Keratinocyte (primary cell): ENCODE measurements around the gene IRX4. TPM values are rescaled to one million over a fixed set of nuclear protein-coding genes. Genes with fewer than 3 reads are reported as not detected.
A peak's percentile ranks its signal among the peaks of the same experiment; 100 is the strongest.

Experiments
- DNase-seq: peaks from one replicate; pipeline ENCODE4 v3.0.0-alpha.2; 2011; ENCODE audit warnings: low read depth, missing footprints, low spot score
- FAIRE-seq: peaks from 2 replicates; lab custom pipeline; 2011; peaks lifted over from hg19 to GRCh38; lab: Jason Lieb, UNC
- H2AFZ ChIP-seq: 2 replicates; pipeline ENCODE4 v1.6.0; 2012; ENCODE audit warnings: low read length, control low read depth, inconsistent platforms; ENCODE audit not compliant: control insufficient read depth
- H3K27ac ChIP-seq: 2 replicates; pipeline ENCODE4 v1.5.1; 2011; ENCODE audit warnings: low read length; ENCODE audit not compliant: control insufficient read depth, insufficient read depth
- H3K27me3 ChIP-seq: 3 replicates; pipeline ENCODE4 v1.6.0; 2011; ENCODE audit warnings: low read length; ENCODE audit not compliant: control insufficient read depth, insufficient read depth; ENCODE audit errors: extremely low read depth
- H3K36me3 ChIP-seq, 2 experiments: 2 replicates in 1 of 2; 3 replicates in 1 of 2; pipeline ENCODE4 v1.5.1; 2011; ENCODE audit warnings: low read length in 2 of 2, mild to moderate bottlenecking in 1 of 2; ENCODE audit not compliant: control insufficient read depth in 2 of 2, insufficient read depth in 2 of 2; ENCODE audit errors: extremely low read depth in 1 of 2
- H3K4me1 ChIP-seq: 3 replicates; pipeline ENCODE4 v1.5.1; 2011; ENCODE audit warnings: low read length; ENCODE audit not compliant: control insufficient read depth, insufficient read depth; ENCODE audit errors: extremely low read depth
- H3K4me2 ChIP-seq: 3 replicates; pipeline ENCODE4 v1.6.0; 2011; ENCODE audit warnings: low read depth, low read length; ENCODE audit not compliant: control insufficient read depth, insufficient read depth; ENCODE audit errors: extremely low read depth
- H3K4me3 ChIP-seq, 3 experiments: fragments of 200-600 bp in 1 of 3; sonication (generic) in 1 of 3; 2 replicates in 2 of 3; 3 replicates in 1 of 3; pipeline ENCODE4 v1.5.1; 2011 to 2016; ENCODE audit warnings: low read length in 3 of 3, mild to moderate bottlenecking in 3 of 3, control low read depth in 2 of 3, inconsistent platforms in 1 of 3, low read depth in 1 of 3, mixed read lengths in 1 of 3, mixed run types in 1 of 3, moderate library complexity in 1 of 3; ENCODE audit not compliant: control insufficient read depth in 2 of 3, insufficient read depth in 2 of 3; ENCODE audit errors: extremely low read depth in 1 of 3
- H3K79me2 ChIP-seq: 2 replicates; pipeline ENCODE4 v1.6.0; 2012; ENCODE audit warnings: low read length; ENCODE audit not compliant: control insufficient read depth, insufficient read depth
- H3K9ac ChIP-seq: 3 replicates; pipeline ENCODE4 v1.6.0; 2011; ENCODE audit warnings: low read length; ENCODE audit not compliant: control insufficient read depth, insufficient read depth; ENCODE audit errors: extremely low read depth
- H3K9me1 ChIP-seq: 3 replicates; pipeline ENCODE4 v1.6.0; 2011; ENCODE audit warnings: low read length; ENCODE audit not compliant: control insufficient read depth, insufficient read depth; ENCODE audit errors: extremely low read depth
- H3K9me3 ChIP-seq: 2 replicates; pipeline ENCODE4 v1.5.1; 2012; ENCODE audit warnings: low read depth, low read length; ENCODE audit not compliant: control insufficient read depth
- H4K20me1 ChIP-seq: 3 replicates; pipeline ENCODE4 v1.6.0; 2011; ENCODE audit warnings: low read length; ENCODE audit not compliant: control insufficient read depth, insufficient read depth; ENCODE audit errors: extremely low read depth
- EZH2 ChIP-seq: IDR thresholded peaks from one replicate; pipeline ENCODE4 v1.6.1; 2012; ENCODE audit warnings: inconsistent platforms, mild to moderate bottlenecking, low read length, moderate library complexity
- dilution Hi-C: fragments of 300-500 bp; cut with MboI; formaldehyde crosslinking; loops from one replicate; pipeline ENCODE4 v1.7.0; 2020; ENCODE audit warnings: low sequenced_read_pairs; ENCODE audit not compliant: extremely low pct_ligation_motif_present
- polyA minus RNA-seq, 3 experiments: library from RNA; depleted of rRNA, polyadenylated mRNA; stranded (reverse); fragments of >200 nt; gene quantifications; 1 replicate in 1 of 3; 2 replicates in 1 of 3; 3 replicates in 1 of 3; pipeline ENCODE4 v1.2.3, GENCODE V29; 2011
- polyA plus RNA-seq, 5 experiments: library from polyadenylated mRNA; depleted of rRNA in 3 of 5; stranded (reverse) in 3 of 5; stranded (forward) in 1 of 5; unstranded in 1 of 5; fragments of >200 nt; gene quantifications; 1 replicate in 1 of 5; 2 replicates in 3 of 5; 3 replicates in 1 of 5; pipeline versions ENCODE4 v1.2.1 to v1.2.3, GENCODE V29; 2011 to 2012; ENCODE audit warnings: missing spikeins in 2 of 5, low read depth in 1 of 5, low replicate concordance in 1 of 5
- TF ChIP-seq, protein P1 (sequence below), 3 experiments: IDR thresholded peaks in 1 of 3; conservative IDR thresholded peaks in 1 of 3; optimal IDR thresholded peaks in 1 of 3; 2 replicates in 2 of 3; 3 replicates in 1 of 3; pipeline versions ENCODE3 to v1.5.1; 2011; ENCODE audit warnings: low read length in 3 of 3, mild to moderate bottlenecking in 3 of 3, moderate library complexity in 2 of 3, control low read depth in 1 of 3, inconsistent platforms in 1 of 3; ENCODE audit not compliant: insufficient read depth in 2 of 3; ENCODE audit errors: extremely low read depth in 1 of 3

Gene IRX4
- polyA plus RNA-seq (14.6 to 34.2 TPM (median 18.2 TPM) in 3 replicates), polyA minus RNA-seq (5.0 to 16.1 TPM (median 7.4 TPM) in 3 replicates)
- 13.6 TPM for polyA plus RNA-seq (2011; ENCODE audit: low read depth)
- polyA plus RNA-seq (2011; cell fraction: cytosol; rRNA removed) = 6.5 and 16.3 TPM in 2 replicates
- polyA plus RNA-seq (2011; cell fraction: nucleus; rRNA removed) = 34.8 and 47.6 TPM in 2 replicates
- 15.4 and 29.7 TPM in 2 replicates for polyA plus RNA-seq (2012; ENCODE audit: low replicate concordance)
- polyA minus RNA-seq (2011; cell fraction: cytosol; rRNA and poly(A)+ RNA removed) = 43.7 TPM
- 22.8 and 27.1 TPM in 2 replicates for polyA minus RNA-seq (2011; cell fraction: nucleus; rRNA and poly(A)+ RNA removed)

DNA sequence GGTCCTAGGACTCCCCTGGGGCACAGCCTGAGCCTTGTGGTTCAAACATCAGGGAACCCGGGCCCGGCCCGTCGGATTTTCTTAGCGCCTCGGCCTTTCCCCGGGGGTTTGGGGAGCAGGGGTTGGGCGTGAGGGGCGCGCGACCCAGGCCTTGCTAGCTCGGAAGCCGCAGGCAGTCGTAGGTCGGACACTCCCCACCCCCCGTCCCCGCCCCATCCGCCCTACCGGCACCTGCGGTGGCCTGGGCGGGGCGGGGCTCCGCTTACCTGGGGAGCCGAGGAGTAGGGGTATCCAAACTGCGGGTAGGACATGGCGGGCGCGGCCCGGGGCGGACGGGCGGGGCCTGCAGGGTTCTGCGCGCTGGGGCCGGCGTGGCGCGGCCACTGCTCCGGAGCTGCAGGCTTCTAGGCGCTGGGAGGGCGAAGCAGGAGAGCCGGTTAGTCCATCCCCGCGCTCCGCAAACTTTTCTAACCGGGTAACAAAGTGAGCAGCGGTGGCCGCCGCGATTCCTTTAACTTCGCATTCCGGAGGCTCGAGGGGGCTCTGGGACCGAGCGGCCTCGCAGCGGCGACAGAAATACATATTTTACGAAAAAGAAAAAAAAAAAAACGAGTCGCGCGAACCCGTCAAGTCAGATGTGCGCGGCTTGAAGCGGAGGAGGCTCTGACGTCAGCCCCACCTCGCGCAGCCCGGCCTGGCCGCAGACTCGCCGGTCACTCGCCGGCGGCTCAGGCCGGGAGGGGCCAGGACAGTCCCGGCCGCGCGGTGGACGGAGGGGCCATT lies at the start of gene IRX4:
IRX4 (minus strand) TSS at position 589 of the 783 bp plus-strand sequence; CDS start at position 311, 278 bp downstream.
- TF ChIP-seq, protein P1, sequence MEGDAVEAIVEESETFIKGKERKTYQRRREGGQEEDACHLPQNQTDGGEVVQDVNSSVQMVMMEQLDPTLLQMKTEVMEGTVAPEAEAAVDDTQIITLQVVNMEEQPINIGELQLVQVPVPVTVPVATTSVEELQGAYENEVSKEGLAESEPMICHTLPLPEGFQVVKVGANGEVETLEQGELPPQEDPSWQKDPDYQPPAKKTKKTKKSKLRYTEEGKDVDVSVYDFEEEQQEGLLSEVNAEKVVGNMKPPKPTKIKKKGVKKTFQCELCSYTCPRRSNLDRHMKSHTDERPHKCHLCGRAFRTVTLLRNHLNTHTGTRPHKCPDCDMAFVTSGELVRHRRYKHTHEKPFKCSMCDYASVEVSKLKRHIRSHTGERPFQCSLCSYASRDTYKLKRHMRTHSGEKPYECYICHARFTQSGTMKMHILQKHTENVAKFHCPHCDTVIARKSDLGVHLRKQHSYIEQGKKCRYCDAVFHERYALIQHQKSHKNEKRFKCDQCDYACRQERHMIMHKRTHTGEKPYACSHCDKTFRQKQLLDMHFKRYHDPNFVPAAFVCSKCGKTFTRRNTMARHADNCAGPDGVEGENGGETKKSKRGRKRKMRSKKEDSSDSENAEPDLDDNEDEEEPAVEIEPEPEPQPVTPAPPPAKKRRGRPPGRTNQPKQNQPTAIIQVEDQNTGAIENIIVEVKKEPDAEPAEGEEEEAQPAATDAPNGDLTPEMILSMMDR (optimal IDR thresholded peaks at IDR 0.05 in 1 of 3, IDR thresholded peaks at IDR 0.05 in 1 of 3, conservative IDR thresholded peaks at IDR 0.05 in 1 of 3; ENCODE audit: extremely low read depth in 1 of 3, insufficient read depth in 2 of 3, low read length in 3 of 3) = no peak
- TF ChIP-seq EZH2 = no peak
- H3K4me1 ChIP-seq = peaks cover 8% of the 10 kb centered on the region
- H3K9me1 ChIP-seq = no peaks in the 10 kb centered on the region
- DNase-seq = no peak
- H3K9me3 ChIP-seq = no peaks in the 10 kb centered on the region
- H3K27me3 ChIP-seq = no peaks in the 10 kb centered on the region
- peaks cover 46% of the 10 kb centered on the region for H3K79me2 ChIP-seq
- no peaks in the 10 kb centered on the region for H4K20me1 ChIP-seq
- peak within 1 kb of the TSS; percentile 98 for H3K9ac ChIP-seq
- peak within 1 kb of the TSS; percentile 78 for H3K4me2 ChIP-seq
- peaks cover 12 to 16% of the 10 kb centered on the region in 2 experiments for H3K36me3 ChIP-seq
- dilution Hi-C loops = no loop called here
- no peak for FAIRE-seq
- H3K27ac ChIP-seq = peak within 1 kb of the TSS; percentile 95
- no peak within 1 kb of the TSS for H2AFZ ChIP-seq
- H3K4me3 ChIP-seq = peak within 1 kb of the TSS; percentile 71 to 89 (median 88)

DNA sequence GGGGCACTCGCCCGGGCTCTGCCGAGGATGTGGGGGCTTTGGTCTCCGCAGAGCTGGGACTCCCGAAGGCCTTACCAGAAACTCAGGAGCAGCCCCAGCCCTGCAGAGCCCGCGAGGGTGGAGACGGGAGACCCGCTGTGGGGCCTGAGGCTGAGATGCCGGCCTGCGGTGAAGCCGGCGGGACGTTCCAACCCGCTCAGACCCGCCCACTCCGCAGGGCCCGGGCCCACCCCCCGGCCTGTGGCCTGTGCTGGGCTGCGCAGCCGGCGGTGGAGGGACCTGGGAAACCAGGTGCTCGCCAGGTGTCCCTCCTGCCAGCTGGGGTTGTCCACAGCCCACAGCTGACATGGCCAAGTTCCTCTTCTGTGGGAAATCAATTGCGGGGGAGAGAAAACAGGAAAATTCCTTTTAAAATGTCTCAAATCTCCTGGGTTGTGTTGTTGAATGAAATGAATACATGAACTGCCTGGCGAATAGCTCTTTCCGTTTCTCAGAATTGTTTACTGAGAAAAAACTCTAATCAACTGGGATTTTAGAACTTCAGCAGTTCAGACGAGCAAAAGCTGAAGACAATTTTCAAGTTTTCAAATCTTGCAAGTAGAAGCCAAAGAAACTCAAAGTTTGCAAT lies 49.0 kb upstream of the IRX4 start:
- H3K4me2 ChIP-seq = peak overlapping the region; percentile 91

More for the DNA sequence above, 49.0 kb upstream of the IRX4 start:
- H3K9me3 ChIP-seq = no peaks in the 10 kb centered on the region
- DNase-seq (no peak), FAIRE-seq (no peak)
- TF ChIP-seq, protein P1 (optimal IDR thresholded peaks at IDR 0.05 in 1 of 3, IDR thresholded peaks at IDR 0.05 in 1 of 3, conservative IDR thresholded peaks at IDR 0.05 in 1 of 3; ENCODE audit: extremely low read depth in 1 of 3, insufficient read depth in 2 of 3, low read length in 3 of 3) = no peak
- no peak for TF ChIP-seq EZH2
- peak overlapping the region; percentile 80 for H3K9ac ChIP-seq
- dilution Hi-C loops = no loop called here
- no peaks in the 10 kb centered on the region for H3K27me3 ChIP-seq
- no peaks in the 10 kb centered on the region for H3K79me2 ChIP-seq
- H3K9me1 ChIP-seq = no peaks in the 10 kb centered on the region
- H3K4me1 ChIP-seq = peaks cover 22% of the 10 kb centered on the region
- H3K4me3 ChIP-seq = peak overlapping the region; percentile 50 to 61 (median 59)
- no peaks in the 10 kb centered on the region for H3K36me3 ChIP-seq
- peak overlapping the region; percentile 60 for H3K27ac ChIP-seq
- H2AFZ ChIP-seq = peak overlapping the region; percentile 88
- H4K20me1 ChIP-seq = no peaks in the 10 kb centered on the region
